Mesenchymal stem cell (in vitro differentiated cells and primary cell): Measurements from ENCODE around the gene KIF18A.

Experiments used
- DNase-seq: peaks from one replicate; pipeline ENCODE4 v3.0.0-alpha.2; 2013
- H2AFZ ChIP-seq: one replicate; pipeline ENCODE4 v1.6.1; 2013; ENCODE audit warnings: low read depth, mild to moderate bottlenecking, control low read depth, inconsistent platforms, low read length, moderate library complexity
- H2AK5ac ChIP-seq: 2 replicates; pipeline ENCODE4 v1.6.1; 2013; ENCODE audit warnings: low read length, moderate library complexity, mild to moderate bottlenecking, inconsistent platforms; ENCODE audit not compliant: severe bottlenecking
- H2BK120ac ChIP-seq: one replicate; pipeline ENCODE4 v1.6.1; 2013; ENCODE audit warnings: low read depth, mild to moderate bottlenecking, inconsistent platforms, low read length, moderate library complexity
- H2BK12ac ChIP-seq, 2 experiments: one replicate each; pipeline ENCODE4 v1.6.1; 2013; ENCODE audit warnings: inconsistent platforms in 2 of 2, low read length in 2 of 2, mild to moderate bottlenecking in 2 of 2, moderate library complexity in 2 of 2, control low read depth in 1 of 2
- H2BK15ac ChIP-seq: one replicate; pipeline ENCODE4 v1.6.1; 2013; ENCODE audit warnings: mild to moderate bottlenecking, low read depth, inconsistent platforms; ENCODE audit not compliant: poor library complexity, severe bottlenecking
- H2BK5ac ChIP-seq: 2 replicates; pipeline ENCODE4 v1.6.1; 2013; ENCODE audit warnings: low read depth, mild to moderate bottlenecking, low read length, control low read depth, inconsistent platforms; ENCODE audit not compliant: poor library complexity, severe bottlenecking
- H3K14ac ChIP-seq, 2 experiments: one replicate each; pipeline ENCODE4 v1.6.1; 2013; ENCODE audit warnings: inconsistent platforms in 2 of 2, low read length in 2 of 2, control low read depth in 1 of 2, mild to moderate bottlenecking in 1 of 2, moderate library complexity in 1 of 2
- H3K18ac ChIP-seq, 2 experiments: one replicate each; pipeline ENCODE4 v1.6.1; 2013; ENCODE audit warnings: inconsistent platforms in 2 of 2, low read length in 2 of 2, control low read depth in 1 of 2, low read depth in 1 of 2, mild to moderate bottlenecking in 1 of 2
- H3K23ac ChIP-seq, 2 experiments: one replicate each; pipeline ENCODE4 v1.6.1; 2013; ENCODE audit warnings: inconsistent platforms in 2 of 2, low read length in 2 of 2, mild to moderate bottlenecking in 2 of 2, moderate library complexity in 2 of 2, control low read depth in 1 of 2
- H3K27ac ChIP-seq: 2 replicates; pipeline ENCODE4 v1.5.1; 2013; ENCODE audit warnings: mild to moderate bottlenecking, moderate library complexity, low read length, control low read depth, inconsistent platforms; ENCODE audit not compliant: poor library complexity, severe bottlenecking
- H3K27me3 ChIP-seq, 2 experiments: 2 replicates each; pipeline versions ENCODE4 v1.6.1 to v1.7.0; 2013; ENCODE audit warnings: low read length in 2 of 2, mild to moderate bottlenecking in 2 of 2, moderate library complexity in 2 of 2, control low read depth in 1 of 2, inconsistent platforms in 1 of 2; ENCODE audit not compliant: control insufficient read depth in 1 of 2, insufficient read depth in 1 of 2
- H3K36me3 ChIP-seq, 2 experiments: 2 replicates each; pipeline versions ENCODE4 v1.6.1 to v1.7.0; 2013; ENCODE audit warnings: low read length in 2 of 2, control low read depth in 1 of 2, inconsistent platforms in 1 of 2, low read depth in 1 of 2, mild to moderate bottlenecking in 1 of 2; ENCODE audit not compliant: insufficient read depth in 2 of 2, control insufficient read depth in 1 of 2
- H3K4ac ChIP-seq, 2 experiments: one replicate each; pipeline ENCODE4 v1.6.1; 2013; ENCODE audit warnings: inconsistent platforms in 2 of 2, low read length in 2 of 2, mild to moderate bottlenecking in 2 of 2, moderate library complexity in 2 of 2, control low read depth in 1 of 2, low read depth in 1 of 2
- H3K4me1 ChIP-seq: 2 replicates; pipeline ENCODE4 v1.6.1; 2013; ENCODE audit warnings: low read depth, low read length, control low read depth; ENCODE audit not compliant: control insufficient read depth, insufficient read depth
- H3K4me2 ChIP-seq: 2 replicates; pipeline ENCODE4 v1.6.1; 2013; ENCODE audit warnings: low read length, mild to moderate bottlenecking, inconsistent platforms; ENCODE audit not compliant: poor library complexity, severe bottlenecking
- H3K4me3 ChIP-seq, 2 experiments: 2 replicates each; pipeline versions ENCODE4 v1.5.1 to v1.7.0; 2013; ENCODE audit warnings: low read length in 2 of 2, mild to moderate bottlenecking in 2 of 2, control low read depth in 1 of 2, low read depth in 1 of 2; ENCODE audit not compliant: insufficient read depth in 1 of 2
- H3K79me1 ChIP-seq: replicated peaks from 2 replicates; pipeline ENCODE4 v1.6.1; 2013; ENCODE audit warnings: mild to moderate bottlenecking, control low read depth, low read length, inconsistent platforms; ENCODE audit not compliant: poor library complexity, severe bottlenecking
- H3K9ac ChIP-seq: 2 replicates; pipeline ENCODE4 v1.7.0; 2013; ENCODE audit warnings: mild to moderate bottlenecking, low read length, moderate library complexity
- H3K9me3 ChIP-seq: 2 replicates; pipeline ENCODE4 v1.7.0; 2013; ENCODE audit warnings: mild to moderate bottlenecking, low read length; ENCODE audit not compliant: control insufficient read depth
- H4K8ac ChIP-seq: one replicate; pipeline ENCODE4 v1.6.1; 2013; ENCODE audit warnings: inconsistent platforms, mild to moderate bottlenecking, low read length, moderate library complexity
- H4K91ac ChIP-seq: one replicate; pipeline ENCODE4 v1.6.1; 2013; ENCODE audit warnings: mild to moderate bottlenecking, low read length, inconsistent platforms
- WGBS: methylation state at CpG from one replicate; pipeline ENCODE4 v1.1.7; 2013; ENCODE audit warnings: mixed read lengths; 5-methylcytosine and 5-hydroxymethylcytosine counted together

The KIF18A gene

DNA sequence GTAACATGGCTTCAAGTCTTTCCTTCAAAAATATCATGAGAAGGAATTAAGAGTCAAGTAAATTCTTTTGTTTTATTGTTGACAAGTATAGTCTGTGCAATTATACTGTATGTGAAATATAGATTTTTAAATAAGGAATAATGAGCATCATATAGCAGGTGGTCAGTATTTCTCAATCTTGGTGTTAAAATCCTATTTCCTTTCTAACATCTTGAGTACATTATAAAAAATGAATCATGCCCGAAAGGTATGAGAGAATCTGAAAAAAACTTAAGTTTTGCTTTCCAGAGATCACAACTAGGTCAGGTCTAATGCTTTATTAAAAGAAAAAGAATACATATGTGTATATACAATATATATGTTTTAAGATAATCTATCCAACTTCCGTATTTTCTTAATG lies 53.1 kb downstream of the KIF18A start:
- no CpG with 5 or more reads among the region's 2 CpGs for WGBS
- Histone ChIP-seq H2AK5ac (no peak overlapping the region), H3K18ac (no peak overlapping the region), H3K23ac (no peak overlapping the region), H3K4ac (no peak overlapping the region), H2BK120ac (no peak overlapping the region), H3K4me1 (no peaks in the 10 kb centered on the region), H3K27ac (no peak overlapping the region), H3K79me1 (peaks cover 3% of the 10 kb centered on the region), H3K14ac (no peak overlapping the region), H3K36me3 (no peaks in the 10 kb centered on the region), H4K8ac (no peak overlapping the region), H3K9ac (no peak overlapping the region), H3K4me3 (no peak overlapping the region), H2AFZ (no peak overlapping the region), H2BK12ac (no peak overlapping the region), H4K91ac (no peak overlapping the region), H3K27me3 (no peaks in the 10 kb centered on the region), H2BK5ac (no peak overlapping the region), H3K4me2 (no peak overlapping the region), H3K9me3 (no peaks in the 10 kb centered on the region), H2BK15ac (no peak overlapping the region)
- DNase-seq = no peak

DNA sequence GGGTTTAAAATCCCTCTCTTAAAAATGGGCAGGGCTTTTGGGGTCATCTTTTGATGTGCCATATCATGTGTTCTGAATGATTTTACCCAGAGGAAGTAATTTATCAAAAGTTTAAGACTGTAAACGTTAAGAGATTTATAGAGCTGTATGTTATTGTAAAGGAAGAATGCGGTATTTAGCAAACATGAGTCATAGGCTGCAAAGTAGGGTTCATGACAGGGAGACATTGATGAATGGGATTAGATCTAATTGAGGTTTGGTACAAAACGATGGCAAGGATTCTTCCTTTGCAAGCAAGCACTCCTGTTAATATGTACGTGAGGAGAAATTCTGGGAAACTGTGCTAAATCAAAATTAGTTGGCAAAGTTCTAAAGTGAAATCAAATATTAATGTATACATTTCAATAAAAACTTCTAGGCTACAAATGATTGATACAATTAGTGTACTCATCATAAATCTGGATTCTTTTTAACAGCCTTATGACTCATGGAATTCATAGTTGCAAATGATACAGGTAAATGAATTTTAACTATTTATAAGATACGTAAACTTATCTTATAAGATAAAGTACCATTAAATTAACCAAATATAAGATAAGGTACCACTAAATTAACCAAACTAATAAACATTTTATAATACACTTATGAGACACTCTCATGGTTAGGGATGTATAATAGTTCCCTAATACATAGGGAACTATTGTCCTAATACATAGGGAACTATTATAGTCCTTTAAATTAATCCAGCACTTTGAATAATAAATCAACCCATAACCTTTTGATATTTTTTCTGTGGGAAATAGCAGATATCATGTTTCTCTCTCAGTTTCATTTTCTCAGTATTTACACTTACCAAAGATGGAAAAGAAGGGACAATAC lies 58.4 kb downstream of the KIF18A start:
- Histone ChIP-seq H3K23ac (no peak overlapping the region), H4K8ac (no peak overlapping the region), H3K9ac (no peak overlapping the region), H3K18ac (no peak overlapping the region), H3K79me1 (peaks cover 3% of the 10 kb centered on the region), H2AFZ (no peak overlapping the region), H3K14ac (no peak overlapping the region), H3K4me1 (no peaks in the 10 kb centered on the region), H3K27me3 (no peaks in the 10 kb centered on the region), H2BK15ac (no peak overlapping the region), H3K36me3 (no peaks in the 10 kb centered on the region), H3K4me3 (no peak overlapping the region), H2AK5ac (no peak overlapping the region), H4K91ac (no peak overlapping the region), H3K9me3 (no peaks in the 10 kb centered on the region), H2BK120ac (no peak overlapping the region), H2BK12ac (no peak overlapping the region), H3K4me2 (no peak overlapping the region), H3K27ac (no peak overlapping the region), H2BK5ac (no peak overlapping the region), H3K4ac (no peak overlapping the region)
- WGBS = 0% methylated on average over 3 of the region's 5 CpGs
- peak; percentile 71 for DNase-seq

DNA sequence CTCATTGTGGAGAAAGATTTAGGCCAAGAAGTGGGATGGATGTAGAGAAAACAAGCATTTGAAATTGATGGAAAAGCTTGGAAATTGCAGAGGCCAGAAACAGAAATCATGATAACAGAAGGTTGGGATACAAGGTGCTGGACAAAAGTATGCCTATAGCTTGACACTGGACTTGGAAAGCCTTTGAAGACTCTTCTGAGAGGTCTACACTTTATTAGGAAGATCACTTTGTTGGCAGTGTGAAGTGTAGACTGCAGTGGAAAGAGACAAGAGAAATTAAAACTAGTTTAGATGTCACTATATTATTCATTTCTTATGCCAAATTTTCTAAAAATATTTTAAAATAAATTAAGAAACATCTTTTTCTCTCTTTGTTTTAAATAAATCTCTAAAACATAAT lies 59.1 kb downstream of the KIF18A start:
- peak overlapping the region; percentile 30 for H3K27ac ChIP-seq
- no peak overlapping the region for H3K4ac ChIP-seq
- no peak overlapping the region for H4K91ac ChIP-seq
- no peak overlapping the region for H3K9ac ChIP-seq
- H3K4me2 ChIP-seq = no peak overlapping the region
- no peak overlapping the region for H3K14ac ChIP-seq
- no peak overlapping the region for H4K8ac ChIP-seq
- no peaks in the 10 kb centered on the region for H3K27me3 ChIP-seq
- no peaks in the 10 kb centered on the region for H3K36me3 ChIP-seq
- DNase-seq = peak; percentile 18
- H2BK12ac ChIP-seq = peak overlapping the region; percentile 14 to 71
- no peak overlapping the region for H3K4me3 ChIP-seq
- peak overlapping the region in 1 of 2 experiments; percentile 8 for H3K18ac ChIP-seq
- H3K79me1 ChIP-seq = no peaks in the 10 kb centered on the region
- H3K4me1 ChIP-seq = no peaks in the 10 kb centered on the region
- no peak overlapping the region for H2AFZ ChIP-seq
- no peak overlapping the region for H3K23ac ChIP-seq
- H2BK5ac ChIP-seq = no peak overlapping the region
- no peak overlapping the region for H2AK5ac ChIP-seq
- no peaks in the 10 kb centered on the region for H3K9me3 ChIP-seq
- H2BK15ac ChIP-seq = no peak overlapping the region
- no peak overlapping the region for H2BK120ac ChIP-seq

DNA sequence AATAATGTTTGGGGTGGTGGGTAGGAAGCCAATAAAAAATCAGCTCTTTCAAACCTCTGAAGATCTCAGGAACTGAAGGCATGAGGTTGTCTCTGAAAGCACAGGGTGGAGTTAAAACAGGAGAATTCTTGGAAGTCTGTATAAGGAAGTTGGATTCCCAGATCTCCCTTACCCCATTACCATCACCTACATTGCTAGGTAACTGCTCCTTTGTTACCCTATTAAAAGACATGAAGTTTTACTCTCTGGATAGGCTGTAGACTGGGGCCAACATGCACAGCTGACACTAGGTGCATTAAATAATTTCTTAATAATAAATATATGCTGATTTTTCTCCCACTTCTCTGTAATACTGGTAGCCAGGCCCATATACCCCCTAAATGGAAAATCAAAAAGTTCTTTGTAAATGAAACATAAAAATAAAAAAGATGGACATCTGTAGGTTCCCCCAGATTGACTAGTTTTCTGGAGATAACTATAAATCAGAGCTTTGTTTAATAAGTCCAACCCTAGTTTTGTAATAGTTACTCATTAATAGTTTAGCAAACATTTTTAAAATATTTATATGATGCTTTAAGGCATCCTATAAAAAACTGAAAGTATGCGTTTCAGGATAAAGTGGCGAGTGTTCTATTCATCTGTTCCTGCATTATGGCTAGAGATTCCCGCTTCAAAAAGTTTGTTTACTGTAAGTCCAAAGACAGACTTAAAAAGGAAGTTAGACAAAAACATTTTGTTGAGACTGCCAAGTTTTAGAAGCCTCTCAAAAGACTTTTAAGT lies 63.8 kb downstream of the KIF18A start:
- no peak overlapping the region for H3K4me3 ChIP-seq
- no peaks in the 10 kb centered on the region for H3K27me3 ChIP-seq
- no peak overlapping the region for H2BK12ac ChIP-seq
- H3K23ac ChIP-seq = no peak overlapping the region
- no peak overlapping the region for H2BK120ac ChIP-seq
- H3K36me3 ChIP-seq = no peaks in the 10 kb centered on the region
- peak; percentile 15 for DNase-seq
- no peak overlapping the region for H4K91ac ChIP-seq
- H3K4ac ChIP-seq = no peak overlapping the region
- whole genome bisulfite sequencing = 83% methylated on average over 2 of the region's 3 CpGs
- no peaks in the 10 kb centered on the region for H3K9me3 ChIP-seq
- no peak overlapping the region for H2BK15ac ChIP-seq
- no peak overlapping the region for H3K14ac ChIP-seq
- H3K27ac ChIP-seq = no peak overlapping the region
- no peak overlapping the region for H3K18ac ChIP-seq
- H2AFZ ChIP-seq = no peak overlapping the region
- no peak overlapping the region for H3K9ac ChIP-seq
- H3K4me1 ChIP-seq = no peaks in the 10 kb centered on the region
- no peak overlapping the region for H2BK5ac ChIP-seq
- H3K79me1 ChIP-seq = peaks cover 2% of the 10 kb centered on the region
- no peak overlapping the region for H3K4me2 ChIP-seq
- no peak overlapping the region for H2AK5ac ChIP-seq
- no peak overlapping the region for H4K8ac ChIP-seq
